ENCODE data around the gene ANLN. TPM values are rescaled to one million over a fixed set of nuclear protein-coding genes. Genes with fewer than 3 reads are reported as not detected.

ANLN gene, protein sequence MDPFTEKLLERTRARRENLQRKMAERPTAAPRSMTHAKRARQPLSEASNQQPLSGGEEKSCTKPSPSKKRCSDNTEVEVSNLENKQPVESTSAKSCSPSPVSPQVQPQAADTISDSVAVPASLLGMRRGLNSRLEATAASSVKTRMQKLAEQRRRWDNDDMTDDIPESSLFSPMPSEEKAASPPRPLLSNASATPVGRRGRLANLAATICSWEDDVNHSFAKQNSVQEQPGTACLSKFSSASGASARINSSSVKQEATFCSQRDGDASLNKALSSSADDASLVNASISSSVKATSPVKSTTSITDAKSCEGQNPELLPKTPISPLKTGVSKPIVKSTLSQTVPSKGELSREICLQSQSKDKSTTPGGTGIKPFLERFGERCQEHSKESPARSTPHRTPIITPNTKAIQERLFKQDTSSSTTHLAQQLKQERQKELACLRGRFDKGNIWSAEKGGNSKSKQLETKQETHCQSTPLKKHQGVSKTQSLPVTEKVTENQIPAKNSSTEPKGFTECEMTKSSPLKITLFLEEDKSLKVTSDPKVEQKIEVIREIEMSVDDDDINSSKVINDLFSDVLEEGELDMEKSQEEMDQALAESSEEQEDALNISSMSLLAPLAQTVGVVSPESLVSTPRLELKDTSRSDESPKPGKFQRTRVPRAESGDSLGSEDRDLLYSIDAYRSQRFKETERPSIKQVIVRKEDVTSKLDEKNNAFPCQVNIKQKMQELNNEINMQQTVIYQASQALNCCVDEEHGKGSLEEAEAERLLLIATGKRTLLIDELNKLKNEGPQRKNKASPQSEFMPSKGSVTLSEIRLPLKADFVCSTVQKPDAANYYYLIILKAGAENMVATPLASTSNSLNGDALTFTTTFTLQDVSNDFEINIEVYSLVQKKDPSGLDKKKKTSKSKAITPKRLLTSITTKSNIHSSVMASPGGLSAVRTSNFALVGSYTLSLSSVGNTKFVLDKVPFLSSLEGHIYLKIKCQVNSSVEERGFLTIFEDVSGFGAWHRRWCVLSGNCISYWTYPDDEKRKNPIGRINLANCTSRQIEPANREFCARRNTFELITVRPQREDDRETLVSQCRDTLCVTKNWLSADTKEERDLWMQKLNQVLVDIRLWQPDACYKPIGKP
- 130 TPM for total RNA-seq (2021; ENCODE audit: unreplicated experiment)
- polyA plus RNA-seq (2012), result 64.6 and 79.9 TPM in 2 replicates
- Bru-seq, nascent RNA, result percentile 94 among the genes with signal in this experiment
- percentile 88 among the genes with signal in this experiment for BruChase-seq, experiment 1, labeled RNA remaining after a 6-hour chase
- percentile 89 among the genes with signal in this experiment for BruChase-seq, experiment 2, labeled RNA remaining after a 2-hour chase
- long read RNA-seq, partial matches to known transcripts, result 12 of 42 reads
- long read RNA-seq, other reads (novel, unspliced or antisense), result 28 of 42 reads

DNA sequence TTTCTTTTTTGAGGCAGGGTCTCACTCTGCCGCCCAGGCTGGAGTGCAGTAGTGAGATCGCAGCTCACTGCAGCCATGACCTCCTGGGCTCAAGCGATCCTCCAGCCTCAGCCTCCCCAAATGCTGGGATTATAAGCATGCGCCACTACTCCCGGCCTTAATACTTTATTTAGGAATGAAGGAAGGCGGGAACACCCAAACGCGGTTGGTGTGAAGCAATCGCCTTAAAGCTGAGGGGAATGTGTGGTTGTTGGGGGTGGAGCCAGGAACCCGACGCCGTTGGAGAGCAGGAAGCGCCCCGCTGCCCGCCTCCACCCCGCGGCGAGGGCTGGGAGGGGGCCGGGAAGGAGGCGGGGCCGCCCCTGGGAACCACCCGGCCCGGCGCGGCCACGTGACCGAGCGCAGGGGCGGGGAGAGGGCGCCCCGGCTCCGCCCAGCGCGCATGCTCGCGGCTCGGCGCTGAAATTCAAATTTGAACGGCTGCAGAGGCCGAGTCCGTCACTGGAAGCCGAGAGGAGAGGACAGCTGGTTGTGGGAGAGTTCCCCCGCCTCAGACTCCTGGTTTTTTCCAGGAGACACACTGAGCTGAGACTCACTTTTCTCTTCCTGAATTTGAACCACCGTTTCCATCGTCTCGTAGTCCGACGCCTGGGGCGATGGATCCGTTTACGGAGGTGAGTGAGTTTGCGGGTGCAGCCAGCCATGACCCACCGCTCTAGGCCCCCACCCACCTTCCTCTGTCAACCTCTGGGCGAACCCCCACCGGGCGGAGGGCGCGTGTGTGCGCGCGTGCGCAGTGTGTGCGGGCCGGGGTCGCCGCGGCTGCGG is at the start of gene ANLN:
TSS of gene ANLN (plus strand) at position 492 of the 828 bp plus-strand sequence. CDS start at position 657, 165 bp downstream.
- H3K4me2 ChIP-seq (ENCODE audit: low read length), result peak within 1 kb of the TSS; percentile 95
- no peaks in the 10 kb centered on the region; a peak in 1 of 4 replicates for H3K36me3 ChIP-seq (ENCODE audit: control insufficient read depth in 1 of 2, insufficient read depth in 2 of 2, low read length in 2 of 2)
- H2AFZ ChIP-seq (ENCODE audit: low read depth, low read length, poor library complexity, severe bottlenecking), result peak within 1 kb of the TSS; percentile 84
- peak within 1 kb of the TSS; percentile 99 for H3K9ac ChIP-seq (ENCODE audit: low read length)
- H3K4me1 ChIP-seq (ENCODE audit: control insufficient read depth in 1 of 2, insufficient read depth in 2 of 2, low read length in 2 of 2), result peaks cover 44 to 70% of the 10 kb centered on the region in 2 experiments
- peaks cover 50% of the 10 kb centered on the region for H3K79me2 ChIP-seq (ENCODE audit: insufficient read depth, low read length)
- H3K27me3 ChIP-seq (ENCODE audit: insufficient read depth, low read length), result no peaks in the 10 kb centered on the region
- ChIA-PET POLR2A (interaction anchor here (1.3 to 1.7 kb wide), 2 partner anchors 9 to 22 kb away, joined by 5 to 7 read pairs; a partner anchor contains a TSS), CTCF (interaction anchor here (1.1 to 1.6 kb wide), 2 partner anchors 22 to 98 kb away, joined by 3 to 9 read pairs; a partner anchor contains a TSS), RAD21 (ENCODE audit: low non-redundant PET in 1 of 2, low total read pairs in 2 of 2, uncharacterized antibody in 2 of 2, unreplicated experiment in 2 of 2) (interaction anchor here in 1 of 2 experiments (0.7 kb wide), 1 partner anchor 99 kb away, joined by 3 read pairs; no protein-coding TSS in a partner anchor)
- DNase-seq (ENCODE audit: low read depth, low spot score) (peak; percentile 95), ATAC-seq (peak; percentile 85)
- BruUV-seq (replicated peaks), result no TSS peak
- intact Hi-C loops (cut with micrococcal nuclease), result no loop called here
- TF ChIP-seq SIN3A (IDR thresholded peaks at IDR 0.05; ENCODE audit: low read depth) (peak; percentile 94; the same call in 1 of the 2 replicates), SRF (IDR thresholded peaks at IDR 0.05; ENCODE audit: low read depth) (peak; percentile 88), EGR1 (IDR thresholded peaks at IDR 0.05; ENCODE audit: low read depth) (peak; percentile 52), CBX3 (IDR thresholded peaks at IDR 0.05; ENCODE audit: low read depth) (peak; percentile 75), CEBPB (IDR thresholded peaks at IDR 0.05; ENCODE audit: low read depth) (peak; percentile 98), POLR2A (IDR thresholded peaks at IDR 0.05; ENCODE audit: borderline replicate concordance, extremely low read depth, insufficient read depth, insufficient read length) (peak; percentile 85), YY1 (IDR thresholded peaks at IDR 0.05; ENCODE audit: extremely low read depth, insufficient replicate concordance, low read depth, low read length) (no peak), ELF1 (IDR thresholded peaks at IDR 0.05; ENCODE audit: borderline replicate concordance, low read depth) (peak; percentile 37; the same call in 1 of the 2 replicates), POLR2AphosphoS5 (IDR thresholded peaks at IDR 0.05; ENCODE audit: low read depth, low read length) (peak; percentile 84), ZNF274 (IDR thresholded peaks at IDR 0.05; ENCODE audit: low read depth, low read length) (no peak), SP1 (IDR thresholded peaks at IDR 0.05; ENCODE audit: low read depth) (peak; percentile 81)
- TF ChIP-seq, protein P1, sequence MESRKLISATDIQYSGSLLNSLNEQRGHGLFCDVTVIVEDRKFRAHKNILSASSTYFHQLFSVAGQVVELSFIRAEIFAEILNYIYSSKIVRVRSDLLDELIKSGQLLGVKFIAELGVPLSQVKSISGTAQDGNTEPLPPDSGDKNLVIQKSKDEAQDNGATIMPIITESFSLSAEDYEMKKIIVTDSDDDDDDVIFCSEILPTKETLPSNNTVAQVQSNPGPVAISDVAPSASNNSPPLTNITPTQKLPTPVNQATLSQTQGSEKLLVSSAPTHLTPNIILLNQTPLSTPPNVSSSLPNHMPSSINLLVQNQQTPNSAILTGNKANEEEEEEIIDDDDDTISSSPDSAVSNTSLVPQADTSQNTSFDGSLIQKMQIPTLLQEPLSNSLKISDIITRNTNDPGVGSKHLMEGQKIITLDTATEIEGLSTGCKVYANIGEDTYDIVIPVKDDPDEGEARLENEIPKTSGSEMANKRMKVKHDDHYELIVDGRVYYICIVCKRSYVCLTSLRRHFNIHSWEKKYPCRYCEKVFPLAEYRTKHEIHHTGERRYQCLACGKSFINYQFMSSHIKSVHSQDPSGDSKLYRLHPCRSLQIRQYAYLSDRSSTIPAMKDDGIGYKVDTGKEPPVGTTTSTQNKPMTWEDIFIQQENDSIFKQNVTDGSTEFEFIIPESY (IDR thresholded peaks at IDR 0.05; ENCODE audit: extremely low read depth, insufficient replicate concordance, low read length), result no peak
- TF ChIP-seq, protein P2, sequence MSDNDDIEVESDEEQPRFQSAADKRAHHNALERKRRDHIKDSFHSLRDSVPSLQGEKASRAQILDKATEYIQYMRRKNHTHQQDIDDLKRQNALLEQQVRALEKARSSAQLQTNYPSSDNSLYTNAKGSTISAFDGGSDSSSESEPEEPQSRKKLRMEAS (IDR thresholded peaks at IDR 0.05), result peak; percentile 92
- TF ChIP-seq, protein P3, sequence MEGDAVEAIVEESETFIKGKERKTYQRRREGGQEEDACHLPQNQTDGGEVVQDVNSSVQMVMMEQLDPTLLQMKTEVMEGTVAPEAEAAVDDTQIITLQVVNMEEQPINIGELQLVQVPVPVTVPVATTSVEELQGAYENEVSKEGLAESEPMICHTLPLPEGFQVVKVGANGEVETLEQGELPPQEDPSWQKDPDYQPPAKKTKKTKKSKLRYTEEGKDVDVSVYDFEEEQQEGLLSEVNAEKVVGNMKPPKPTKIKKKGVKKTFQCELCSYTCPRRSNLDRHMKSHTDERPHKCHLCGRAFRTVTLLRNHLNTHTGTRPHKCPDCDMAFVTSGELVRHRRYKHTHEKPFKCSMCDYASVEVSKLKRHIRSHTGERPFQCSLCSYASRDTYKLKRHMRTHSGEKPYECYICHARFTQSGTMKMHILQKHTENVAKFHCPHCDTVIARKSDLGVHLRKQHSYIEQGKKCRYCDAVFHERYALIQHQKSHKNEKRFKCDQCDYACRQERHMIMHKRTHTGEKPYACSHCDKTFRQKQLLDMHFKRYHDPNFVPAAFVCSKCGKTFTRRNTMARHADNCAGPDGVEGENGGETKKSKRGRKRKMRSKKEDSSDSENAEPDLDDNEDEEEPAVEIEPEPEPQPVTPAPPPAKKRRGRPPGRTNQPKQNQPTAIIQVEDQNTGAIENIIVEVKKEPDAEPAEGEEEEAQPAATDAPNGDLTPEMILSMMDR (IDR thresholded peaks at IDR 0.05 in 2 of 3, conservative IDR thresholded peaks at IDR 0.05 in 1 of 3; ENCODE audit: borderline replicate concordance in 1 of 3, insufficient read depth in 1 of 3, low read depth in 2 of 3, low read length in 2 of 3), result no peak
- H3K9me3 ChIP-seq (ENCODE audit: control insufficient read depth in 1 of 2, insufficient read depth in 1 of 2, low read depth in 1 of 2, low read length in 2 of 2), result no peaks in the 10 kb centered on the region
- peak within 1 kb of the TSS; percentile 77 to 97 for H3K4me3 ChIP-seq (replicated peaks in 1 of 2; ENCODE audit: low read depth in 1 of 2, low read length in 2 of 2)
- H4K20me1 ChIP-seq (ENCODE audit: insufficient read depth), result peaks cover 6% of the 10 kb centered on the region; the same call in 1 of the 2 replicates
- peak within 1 kb of the TSS; percentile 92 for H3K27ac ChIP-seq (ENCODE audit: low read depth, low read length)
- H3K9me2 ChIP-seq (ENCODE audit: insufficient read depth), result no peaks in the 10 kb centered on the region
